Activated CD8-positive, alpha-beta memory T cell treated with anti-CD3 and anti-CD28 coated beads for 48 hours (primary cell): ENCODE data around the gene RALGPS2.
"Not testable (repeated sequence)": the region's sequence is repeated elsewhere in the genome, so short reads cannot be mapped to it uniquely, and the experiment has no call there.

Experiments
- DNase-seq, 3 experiments: peaks; one replicate each; pipeline ENCODE4 v3.0.0-alpha.2; 2020; ENCODE audit warnings: low read depth in 2 of 3, low spot score in 2 of 3

The RALGPS2 gene

DNA sequence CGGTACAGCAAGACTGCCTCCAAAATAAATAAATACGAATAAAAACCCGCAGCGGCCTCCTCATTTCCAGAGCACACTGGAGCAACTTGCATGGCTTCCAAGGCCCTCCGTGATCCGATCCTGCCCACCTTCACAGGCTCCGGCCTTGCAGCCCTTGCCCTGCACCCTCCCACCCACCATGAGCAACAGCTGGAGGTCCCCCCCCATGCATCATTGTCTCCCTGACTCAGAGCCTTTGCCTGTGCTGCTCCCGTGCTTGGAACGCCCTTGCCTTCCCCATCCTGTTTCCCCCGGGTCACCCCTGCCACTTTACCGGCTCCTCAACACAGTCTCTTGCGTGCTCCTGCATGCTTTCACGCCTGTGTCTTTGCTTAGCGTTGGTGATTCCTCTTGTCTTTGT is 216.8 kb downstream of the RALGPS2 start:
- DNase-seq, result no peak

DNA sequence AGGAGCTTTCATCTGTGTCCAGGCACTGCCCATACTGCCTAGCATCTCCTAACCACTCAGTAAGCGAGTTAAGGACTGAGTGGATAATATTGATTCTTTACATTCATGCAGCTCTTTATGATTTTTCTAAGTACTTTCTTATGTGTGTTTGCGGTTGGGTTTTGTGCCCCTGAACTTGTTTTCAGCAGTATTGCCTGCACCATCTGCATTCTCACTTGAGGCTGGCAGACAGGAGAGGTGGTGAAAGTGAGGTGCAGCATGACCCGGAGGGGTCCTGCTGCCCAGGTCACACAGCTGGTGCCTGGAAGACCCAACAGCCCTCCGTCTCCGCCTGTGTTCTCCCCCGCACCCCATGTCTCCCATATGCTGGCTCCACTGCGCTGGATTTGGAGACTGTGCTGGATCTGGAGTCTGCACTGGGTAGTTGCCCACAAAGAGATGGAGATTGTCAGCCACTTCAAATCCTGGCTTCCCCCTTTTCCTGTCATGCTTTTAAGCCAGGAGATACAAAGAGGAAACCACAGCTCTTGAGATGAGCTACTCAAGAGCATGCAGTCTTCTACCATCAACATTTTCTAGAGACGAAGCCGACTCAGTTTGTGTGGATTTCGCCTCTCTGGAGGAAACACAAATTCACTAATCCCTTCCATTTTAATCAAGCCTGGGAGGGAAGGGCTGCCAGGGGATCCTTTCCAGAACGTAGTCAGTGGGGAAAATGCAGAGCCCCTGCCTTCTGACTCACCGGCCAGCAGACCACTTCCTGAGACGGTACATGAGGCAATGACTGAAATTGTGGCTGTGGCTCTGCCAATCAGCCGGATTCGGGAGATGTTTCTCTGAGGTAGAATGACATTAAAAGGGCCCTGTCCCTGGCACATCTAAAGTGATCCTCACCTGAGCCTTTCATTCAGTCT is 217.5 kb downstream of the RALGPS2 start:
- no peak for DNase-seq

DNA sequence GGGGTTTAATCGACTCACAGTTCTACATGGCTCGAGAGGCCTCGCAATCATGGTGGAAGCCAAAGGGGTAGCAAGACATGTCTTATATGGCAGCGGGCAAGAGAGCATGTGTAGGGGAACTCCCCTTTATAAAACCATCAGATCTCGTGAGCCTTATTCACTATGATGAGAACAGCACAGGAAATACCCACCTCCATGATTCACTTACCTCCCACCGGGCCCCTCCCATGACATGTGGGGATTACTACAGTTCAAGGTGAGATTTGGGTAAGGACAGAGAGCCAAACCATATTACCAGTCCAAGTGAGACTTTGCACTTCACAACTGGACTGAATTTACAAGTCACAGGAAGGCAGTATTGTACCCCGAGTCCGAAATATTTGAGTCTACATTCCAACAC is 219.7 kb downstream of the RALGPS2 start:
- DNase-seq, result no peak

DNA sequence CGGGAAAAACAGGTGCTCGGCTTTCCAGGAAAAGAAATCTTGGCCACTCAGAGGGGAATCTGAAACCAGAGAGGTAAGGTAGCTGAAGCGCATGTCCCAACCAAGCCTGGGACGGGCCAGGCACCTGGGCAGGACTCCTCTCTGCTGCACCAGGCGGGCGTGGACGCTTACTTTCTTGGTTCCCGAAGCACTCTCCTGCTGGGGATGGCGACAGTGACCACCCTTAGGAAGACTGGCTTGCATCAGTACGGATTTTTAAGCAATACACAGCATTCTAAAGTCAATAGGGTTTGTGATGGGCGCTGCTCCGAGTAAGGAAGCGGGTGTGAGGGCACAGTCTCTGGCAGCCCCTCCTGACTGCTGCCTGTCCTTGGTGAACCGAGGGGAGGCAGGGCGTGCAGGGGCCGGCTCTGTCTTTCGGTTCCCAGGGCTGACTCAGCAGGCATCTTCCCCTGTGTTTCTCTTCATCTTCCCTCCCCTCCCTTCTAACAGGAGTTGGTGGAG is 220.8 kb downstream of the RALGPS2 start:
- no peak for DNase-seq

DNA sequence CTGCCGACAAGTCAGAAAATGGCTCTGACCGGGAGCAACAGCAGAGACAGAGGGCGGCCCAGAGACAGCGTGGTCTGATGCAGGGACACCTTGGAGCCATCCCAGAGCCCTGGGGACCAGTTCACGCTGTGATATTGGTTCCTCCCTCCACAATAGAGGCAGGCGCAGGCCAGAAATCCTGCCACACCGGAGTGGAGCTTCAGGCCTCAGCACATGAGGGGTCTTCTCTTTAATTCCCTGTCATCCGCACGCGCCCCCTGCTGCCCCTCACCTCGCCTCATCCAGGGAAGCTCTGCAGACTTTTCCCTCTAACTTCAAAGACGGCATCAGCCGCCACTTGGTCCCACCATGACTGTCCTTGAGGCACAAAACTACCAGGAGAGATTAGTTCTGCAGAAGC is 221.4 kb downstream of the RALGPS2 start:
- DNase-seq, result no peak

DNA sequence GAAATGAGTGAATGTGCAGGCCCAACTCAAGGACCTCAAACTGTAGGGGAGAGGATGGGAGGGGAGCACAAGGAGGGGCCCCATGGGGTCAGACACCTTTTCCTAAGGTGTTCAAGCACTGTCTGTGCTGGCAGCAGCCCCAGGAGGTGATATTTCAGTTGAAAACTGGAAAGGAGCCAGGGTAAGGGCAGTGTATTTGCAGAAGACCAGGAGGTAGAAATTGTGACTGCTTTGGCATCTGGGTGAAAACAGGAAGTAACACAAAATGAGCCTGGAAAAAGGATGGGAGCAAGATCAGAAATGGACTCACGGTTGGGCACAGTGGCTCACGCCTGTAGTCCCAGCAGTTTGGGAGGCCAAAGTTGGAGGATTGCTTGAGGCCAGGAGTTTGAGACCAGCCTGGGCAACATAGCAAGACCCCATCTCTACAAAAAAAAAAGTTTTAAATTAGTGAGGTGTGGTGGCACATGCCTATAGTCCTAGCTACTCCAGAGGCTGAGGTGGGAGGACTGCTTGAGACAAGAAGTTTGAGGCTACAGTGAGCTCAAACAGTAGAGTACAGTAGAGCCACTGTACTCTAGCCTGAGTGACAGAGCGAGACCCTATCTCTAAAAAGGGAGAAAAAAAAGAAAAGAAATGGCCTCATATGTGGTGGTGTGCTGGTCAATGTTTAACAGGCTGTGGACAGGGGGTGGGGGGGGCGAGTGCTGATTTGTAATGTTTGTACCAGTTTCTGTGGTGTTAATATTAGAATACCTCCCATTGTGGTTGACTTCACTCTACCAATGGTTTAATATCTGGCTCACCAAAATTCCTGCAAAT is 222.0 kb downstream of the RALGPS2 start:
- DNase-seq, result no peak

DNA sequence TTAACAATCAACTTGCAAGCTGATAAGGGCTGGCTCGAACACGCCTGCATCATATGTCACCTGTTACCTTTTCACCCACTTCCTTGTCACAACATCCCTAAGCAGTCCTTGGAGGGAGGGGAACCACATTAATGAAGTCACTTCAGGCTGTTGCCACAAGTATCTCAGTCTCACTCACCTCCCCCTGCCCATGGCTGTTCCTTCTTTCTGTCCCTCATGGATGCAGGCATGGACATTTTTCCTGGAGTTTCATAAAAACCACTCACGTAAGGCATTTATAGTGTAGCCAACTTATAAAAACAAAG is 222.6 kb downstream of the RALGPS2 start:
- DNase-seq, result no peak

DNA sequence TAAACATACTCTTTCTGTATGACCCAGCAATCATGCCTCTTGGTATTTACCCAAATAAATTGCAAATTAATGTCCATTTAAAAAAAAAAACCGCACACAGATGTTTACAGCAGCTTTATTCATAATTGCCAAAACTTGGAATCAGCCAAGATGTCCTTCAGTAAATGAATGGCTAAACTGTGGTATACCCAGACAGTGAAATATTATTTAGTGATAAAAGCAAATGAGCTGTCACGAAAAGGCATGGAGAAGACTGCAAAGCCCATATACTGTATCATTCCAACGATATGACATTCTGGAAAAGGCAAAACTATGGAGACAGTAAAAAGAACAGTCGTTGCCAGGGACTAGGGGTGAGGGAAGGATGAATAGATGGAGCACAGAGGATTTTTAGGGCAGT is 223.6 kb downstream of the RALGPS2 start:
- no peak for DNase-seq

DNA sequence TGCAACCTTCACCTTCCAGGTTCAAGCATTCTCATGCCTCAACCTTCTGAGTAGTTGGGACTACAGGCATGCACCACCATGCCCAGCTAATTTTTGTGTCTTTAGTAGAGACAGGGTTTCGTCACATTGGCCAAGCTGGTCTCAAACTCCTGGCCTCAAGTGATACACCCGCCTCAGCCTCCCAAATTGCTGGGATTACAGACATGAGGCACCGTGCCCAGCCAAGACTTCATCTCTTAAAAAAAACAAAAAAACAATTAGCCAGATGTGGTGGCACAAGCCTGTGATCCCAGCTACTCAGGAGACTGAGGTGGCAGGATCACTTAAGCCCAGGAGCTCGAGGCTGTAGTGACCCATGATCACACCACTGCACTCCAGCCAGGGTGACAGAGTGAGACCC is 224.8 kb downstream of the RALGPS2 start:
- not testable (repeated sequence) for DNase-seq

DNA sequence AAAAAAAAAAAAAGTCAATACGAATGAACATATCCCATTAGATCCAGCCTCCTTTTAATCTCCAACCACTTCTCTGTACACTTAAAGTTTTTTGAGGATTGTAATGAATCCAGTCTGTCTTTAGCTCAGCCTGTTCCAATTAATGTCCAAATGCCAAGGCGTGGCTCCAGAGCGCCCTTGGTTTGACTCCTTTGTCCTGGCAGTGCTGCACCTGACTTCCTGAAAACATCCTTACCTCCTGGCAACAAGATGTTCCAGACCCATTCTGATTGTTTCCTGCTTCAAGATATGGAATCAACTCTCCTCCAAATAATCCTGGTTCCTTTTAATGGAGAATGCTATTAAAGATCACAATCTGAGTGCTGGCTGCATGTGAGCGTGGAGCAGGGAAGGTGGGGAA is 226.6 kb downstream of the RALGPS2 start:
- DNase-seq, result no peak

DNA sequence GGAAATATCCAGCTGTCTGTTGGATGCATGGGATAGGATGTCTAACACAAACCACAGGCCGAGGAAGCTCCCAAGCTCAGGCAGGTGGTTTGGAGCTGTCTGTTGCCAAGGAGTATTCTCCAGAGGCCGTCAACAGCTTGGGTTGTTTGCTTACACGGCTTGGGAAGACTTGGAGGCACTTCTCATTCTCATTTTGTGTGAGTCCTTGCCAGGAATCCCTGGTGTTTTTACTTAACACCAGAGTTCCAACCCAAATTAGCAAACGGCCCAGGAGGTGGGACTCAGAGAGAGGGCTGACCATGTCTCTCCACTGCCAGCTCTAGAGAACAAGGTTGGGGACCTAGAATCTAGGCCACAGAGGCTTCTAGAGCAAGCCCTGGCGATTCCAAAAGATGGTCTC is 228.0 kb downstream of the RALGPS2 start:
- DNase-seq, result no peak

DNA sequence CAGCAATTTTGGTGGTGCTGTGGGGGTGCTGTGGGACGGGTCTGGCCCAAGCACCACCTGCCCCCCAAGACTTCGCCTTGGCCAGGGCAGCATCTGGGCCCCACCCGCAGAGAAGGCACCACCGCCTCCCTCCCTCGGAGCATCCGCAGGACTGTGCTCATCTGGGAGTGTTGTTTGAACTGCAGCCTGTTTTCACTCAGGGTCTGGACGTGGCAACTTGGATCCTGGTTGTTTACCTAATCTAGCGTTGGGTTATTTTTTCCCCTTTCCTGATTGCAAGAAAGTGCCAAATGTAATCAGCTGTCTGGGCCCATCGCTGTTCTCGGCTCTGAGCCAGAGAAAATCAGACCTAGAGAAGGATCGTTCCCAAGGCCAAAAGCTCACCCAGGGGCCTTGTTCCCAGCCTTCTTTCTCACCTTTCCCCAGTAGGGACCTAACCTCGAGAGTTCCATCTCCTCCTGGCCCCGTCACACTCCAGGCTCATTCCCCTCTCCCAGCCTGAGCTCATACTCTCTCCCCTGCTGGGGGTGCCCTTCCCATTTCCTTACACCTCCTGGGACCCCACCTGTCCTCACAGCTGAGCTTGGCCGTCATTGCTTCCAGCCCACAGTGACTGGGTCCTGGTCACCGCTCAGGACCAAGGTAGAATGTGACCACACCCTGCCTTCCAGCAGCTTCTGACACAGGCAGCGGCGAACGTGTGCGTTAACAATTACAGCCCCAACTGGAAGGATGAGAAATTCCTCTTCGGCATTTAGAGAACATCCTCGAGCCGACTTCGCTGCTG is 228.7 kb downstream of the RALGPS2 start:
- DNase-seq, result no peak

DNA sequence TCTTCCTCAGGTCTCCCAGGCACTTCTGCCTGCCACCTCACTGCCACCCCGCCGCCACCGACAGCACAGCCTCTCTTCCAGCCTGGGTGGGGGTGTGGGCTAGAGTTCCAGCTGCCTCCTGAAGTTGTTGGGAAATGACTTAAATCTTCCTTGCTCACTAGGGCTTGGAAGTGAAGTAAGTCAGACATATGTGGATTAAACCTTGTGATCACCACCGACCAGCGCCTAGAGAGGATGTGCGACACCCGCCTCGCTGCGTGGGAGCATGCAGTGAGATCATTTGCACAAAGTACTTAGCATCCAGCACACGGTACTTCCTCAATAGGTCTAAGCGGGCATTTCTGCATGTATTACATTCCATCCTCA is 229.3 kb downstream of the RALGPS2 start:
- DNase-seq, result no peak

DNA sequence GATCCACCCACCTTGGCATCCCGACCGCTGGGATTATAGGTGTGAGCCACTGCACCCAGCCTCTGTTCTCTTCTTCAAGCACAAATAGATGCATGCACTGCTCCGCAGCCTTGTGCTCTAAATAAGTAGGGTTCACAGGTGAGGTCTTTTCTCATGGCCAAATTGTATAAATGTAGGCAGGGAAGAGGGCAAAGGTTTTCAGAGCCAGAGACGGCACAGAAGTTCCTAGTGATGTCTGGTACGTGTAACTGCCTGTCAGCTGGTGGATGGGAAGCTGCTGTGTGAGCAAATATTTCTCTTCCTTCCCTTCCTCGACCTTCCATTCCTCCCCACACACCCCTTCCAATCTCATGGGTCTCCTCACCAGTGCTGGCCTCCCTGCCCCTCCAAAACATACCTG is 229.9 kb downstream of the RALGPS2 start:
- no peak for DNase-seq

DNA sequence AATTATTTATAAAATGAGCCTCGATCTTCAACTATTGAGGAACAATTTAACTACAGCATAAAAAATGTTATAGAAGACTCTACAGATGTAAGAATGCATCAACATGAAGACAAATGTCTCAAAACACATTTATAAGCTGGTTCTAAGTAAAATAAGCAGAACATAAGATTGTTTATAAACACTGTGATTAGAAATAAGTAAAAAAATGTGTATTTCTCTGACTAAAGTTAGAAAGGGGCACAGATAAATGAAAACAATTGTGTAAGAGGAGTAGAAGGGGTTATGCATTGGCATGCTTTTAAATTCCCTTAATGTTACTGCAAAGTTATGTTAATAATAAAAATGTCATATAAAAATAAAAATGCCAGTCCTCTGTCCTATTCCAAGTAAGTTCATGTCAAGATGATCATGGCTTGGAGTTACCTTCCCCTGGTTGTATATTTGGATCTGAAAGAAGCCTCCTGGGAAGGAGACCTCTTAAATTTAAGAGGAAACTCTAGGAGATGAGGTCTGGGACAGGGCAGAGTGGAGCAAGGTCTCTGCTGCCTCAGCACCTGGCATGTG is 230.4 kb downstream of the RALGPS2 start:
- no peak for DNase-seq

DNA sequence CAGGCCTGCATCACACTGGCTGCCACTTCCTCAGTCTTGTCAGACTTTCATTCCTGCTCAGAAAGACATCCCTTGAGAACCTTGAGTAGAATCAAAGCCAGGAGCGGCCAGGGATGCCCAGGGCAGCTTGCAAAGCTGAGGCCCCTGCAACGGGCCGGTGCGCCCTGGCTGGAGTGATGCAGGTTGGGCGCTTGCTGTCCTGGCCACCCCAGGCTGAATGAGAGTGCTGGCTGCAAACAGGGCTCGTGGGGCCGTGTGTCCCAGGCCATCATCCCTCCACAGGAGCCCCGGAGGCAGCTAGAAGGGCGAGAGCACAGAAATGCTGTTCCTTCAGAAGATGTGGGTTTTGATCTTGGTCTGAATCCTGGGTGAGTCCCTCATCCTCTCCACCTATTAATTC is 233.4 kb downstream of the RALGPS2 start:
- DNase-seq, result no peak

DNA sequence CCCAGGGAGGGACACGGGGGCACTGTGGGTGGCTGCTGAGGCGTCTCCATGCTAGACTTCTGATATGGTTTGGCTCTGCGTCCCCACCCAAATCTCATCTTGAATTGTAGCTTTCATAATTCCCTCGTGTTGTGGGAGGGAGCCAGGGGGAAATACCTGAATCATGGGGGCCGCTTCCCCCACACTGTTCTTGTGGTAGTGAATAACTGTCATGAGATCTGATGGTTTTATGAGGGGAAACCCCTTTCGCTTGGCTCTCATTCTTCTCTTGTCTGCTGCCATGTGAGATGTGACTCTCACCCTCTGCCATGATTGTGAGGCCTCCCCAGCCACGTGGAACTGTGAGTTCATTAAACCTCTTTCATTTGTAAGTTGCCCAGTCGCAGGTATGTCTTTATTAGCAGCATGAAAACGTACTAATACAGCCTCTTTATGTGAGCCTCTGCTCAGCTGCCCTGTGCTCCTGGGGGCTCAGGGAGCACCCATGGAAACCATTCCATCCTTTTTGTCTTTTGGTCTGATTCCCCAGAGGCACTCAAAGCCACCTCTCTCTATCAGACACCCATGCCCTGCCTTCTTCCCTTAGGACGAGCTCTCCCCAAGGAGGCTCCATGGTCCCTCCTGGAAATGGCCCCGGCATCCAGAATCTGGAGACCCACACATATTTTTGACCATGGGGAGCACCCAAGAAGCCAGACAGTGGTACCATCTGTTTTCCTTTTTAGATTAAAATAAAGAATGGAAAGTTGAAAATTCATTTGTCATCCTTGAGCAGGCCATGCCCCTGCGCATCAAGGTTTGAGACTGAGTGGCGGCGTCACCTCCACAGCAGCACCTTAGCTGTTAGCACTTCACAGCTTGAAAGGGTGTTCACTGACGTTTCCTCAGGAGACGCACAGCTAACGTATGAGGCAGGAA is 234.8 kb downstream of the RALGPS2 start:
- no peak for DNase-seq

DNA sequence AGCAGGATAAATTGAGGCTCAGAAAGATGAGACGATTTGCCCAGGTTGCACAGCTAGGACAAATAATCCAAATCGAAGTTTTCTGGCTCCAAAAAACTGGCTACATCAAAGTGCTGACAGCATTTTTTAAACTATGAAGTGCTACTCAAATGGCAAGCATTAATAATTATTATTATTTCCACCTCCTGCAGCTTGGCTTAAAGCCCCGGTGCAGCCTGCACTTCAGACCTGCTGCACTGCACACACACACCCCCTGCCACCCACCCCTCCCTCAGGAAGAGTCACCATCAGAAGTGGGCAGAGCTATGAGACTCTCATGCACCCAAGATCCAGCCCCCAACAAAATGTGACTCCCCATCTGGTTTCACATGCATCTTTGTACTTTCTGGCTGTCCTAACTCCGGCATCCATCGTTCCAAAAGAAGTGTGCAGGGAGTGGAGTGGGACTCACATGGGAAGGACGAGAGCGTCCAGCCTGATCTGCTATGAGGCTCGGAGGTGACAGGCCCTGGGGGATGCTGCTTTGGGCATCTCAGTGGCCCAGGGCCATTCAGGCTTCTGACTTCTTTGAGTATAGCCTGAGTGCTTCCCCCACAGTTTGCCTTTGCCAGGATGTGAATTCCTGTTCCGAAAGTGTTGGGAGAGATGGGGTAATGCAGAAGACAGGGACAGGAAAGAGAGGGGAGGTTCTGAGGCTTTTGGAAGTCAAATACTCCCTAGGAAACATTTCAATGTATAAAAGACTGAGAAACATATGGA is 235.6 kb downstream of the RALGPS2 start:
- no peak for DNase-seq

DNA sequence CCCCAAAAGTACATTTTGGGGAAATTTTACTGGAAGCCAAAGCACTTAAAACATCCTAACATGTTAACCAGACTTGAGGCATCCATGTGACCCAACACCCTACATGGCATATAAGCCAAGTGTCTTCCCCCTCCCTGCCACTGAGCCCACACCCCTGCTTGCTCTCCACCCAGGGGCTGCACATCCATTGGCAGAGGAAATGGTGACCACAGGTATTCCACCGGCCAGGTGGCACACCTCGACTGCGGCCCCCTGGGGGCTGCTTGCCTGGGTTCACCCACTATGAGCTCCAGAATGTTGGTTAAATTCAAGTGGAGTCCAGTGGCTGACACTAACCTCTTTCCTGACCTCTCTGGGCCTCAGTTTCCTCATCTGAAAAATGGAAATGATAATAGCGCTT is 236.3 kb downstream of the RALGPS2 start:
- DNase-seq, result no peak

DNA sequence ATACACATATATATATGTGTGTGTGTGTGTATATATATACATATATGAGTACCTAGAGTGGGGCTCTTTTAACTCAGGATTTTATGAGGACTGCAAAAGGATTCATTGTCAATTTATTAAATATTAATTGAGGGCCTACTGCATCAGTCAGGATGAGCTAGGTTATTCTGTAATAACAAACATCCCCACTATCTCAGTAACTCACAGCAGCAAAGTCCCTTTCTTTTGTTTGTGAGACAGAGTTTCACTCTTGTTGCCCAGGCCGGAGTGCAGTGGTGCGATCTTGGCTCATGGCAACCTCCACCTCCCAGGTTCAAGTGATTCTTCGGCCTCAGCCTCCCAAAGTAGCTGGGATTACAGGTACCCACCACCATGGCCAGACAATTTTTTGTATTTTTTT is 236.8 kb downstream of the RALGPS2 start:
- DNase-seq, result no peak
